ENCODE measurements around the gene LTN1.

The LTN1 gene, protein sequence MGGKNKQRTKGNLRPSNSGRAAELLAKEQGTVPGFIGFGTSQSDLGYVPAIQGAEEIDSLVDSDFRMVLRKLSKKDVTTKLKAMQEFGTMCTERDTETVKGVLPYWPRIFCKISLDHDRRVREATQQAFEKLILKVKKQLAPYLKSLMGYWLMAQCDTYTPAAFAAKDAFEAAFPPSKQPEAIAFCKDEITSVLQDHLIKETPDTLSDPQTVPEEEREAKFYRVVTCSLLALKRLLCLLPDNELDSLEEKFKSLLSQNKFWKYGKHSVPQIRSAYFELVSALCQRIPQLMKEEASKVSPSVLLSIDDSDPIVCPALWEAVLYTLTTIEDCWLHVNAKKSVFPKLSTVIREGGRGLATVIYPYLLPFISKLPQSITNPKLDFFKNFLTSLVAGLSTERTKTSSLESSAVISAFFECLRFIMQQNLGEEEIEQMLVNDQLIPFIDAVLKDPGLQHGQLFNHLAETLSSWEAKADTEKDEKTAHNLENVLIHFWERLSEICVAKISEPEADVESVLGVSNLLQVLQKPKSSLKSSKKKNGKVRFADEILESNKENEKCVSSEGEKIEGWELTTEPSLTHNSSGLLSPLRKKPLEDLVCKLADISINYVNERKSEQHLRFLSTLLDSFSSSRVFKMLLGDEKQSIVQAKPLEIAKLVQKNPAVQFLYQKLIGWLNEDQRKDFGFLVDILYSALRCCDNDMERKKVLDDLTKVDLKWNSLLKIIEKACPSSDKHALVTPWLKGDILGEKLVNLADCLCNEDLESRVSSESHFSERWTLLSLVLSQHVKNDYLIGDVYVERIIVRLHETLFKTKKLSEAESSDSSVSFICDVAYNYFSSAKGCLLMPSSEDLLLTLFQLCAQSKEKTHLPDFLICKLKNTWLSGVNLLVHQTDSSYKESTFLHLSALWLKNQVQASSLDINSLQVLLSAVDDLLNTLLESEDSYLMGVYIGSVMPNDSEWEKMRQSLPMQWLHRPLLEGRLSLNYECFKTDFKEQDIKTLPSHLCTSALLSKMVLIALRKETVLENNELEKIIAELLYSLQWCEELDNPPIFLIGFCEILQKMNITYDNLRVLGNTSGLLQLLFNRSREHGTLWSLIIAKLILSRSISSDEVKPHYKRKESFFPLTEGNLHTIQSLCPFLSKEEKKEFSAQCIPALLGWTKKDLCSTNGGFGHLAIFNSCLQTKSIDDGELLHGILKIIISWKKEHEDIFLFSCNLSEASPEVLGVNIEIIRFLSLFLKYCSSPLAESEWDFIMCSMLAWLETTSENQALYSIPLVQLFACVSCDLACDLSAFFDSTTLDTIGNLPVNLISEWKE (N-terminal part only)

DNA sequence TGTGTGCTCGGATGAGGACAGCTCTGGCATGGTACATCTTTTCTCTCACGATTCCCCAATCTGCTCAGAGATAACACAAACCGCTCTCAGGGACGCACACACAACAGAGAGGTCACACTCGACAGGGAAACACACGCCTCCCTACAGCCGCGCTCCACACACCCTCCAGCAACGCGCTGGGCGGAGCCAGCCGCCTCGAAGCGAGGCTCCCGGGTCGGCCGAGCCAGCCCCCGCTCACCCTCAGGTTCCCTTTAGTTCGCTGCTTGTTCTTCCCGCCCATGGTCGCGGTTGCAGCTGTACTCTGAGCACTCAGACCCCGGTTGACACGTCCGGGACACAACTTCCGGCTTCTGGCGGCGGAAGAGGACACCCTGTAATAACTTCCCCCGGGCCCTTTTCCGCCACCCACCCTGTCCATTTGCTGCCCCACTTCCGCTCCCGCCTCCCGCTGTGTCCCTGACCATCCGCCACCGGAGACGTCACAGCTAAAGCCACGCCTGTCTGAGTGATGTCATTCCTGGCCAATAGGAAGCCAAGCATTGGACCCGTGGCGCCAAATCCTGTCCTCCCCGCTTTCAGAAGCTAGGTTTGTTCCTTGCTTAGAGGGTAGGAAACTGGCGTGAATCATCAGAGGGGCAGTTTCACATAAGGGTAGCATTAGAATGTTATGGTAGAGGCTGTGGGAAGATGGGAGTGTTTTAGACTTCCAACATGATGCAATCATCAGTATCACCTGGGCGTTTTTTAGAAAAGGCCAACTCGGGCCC is at the start of gene LTN1:
Gene LTN1, minus strand, starts transcription at position 352 of the 767 bp plus-strand sequence. Its CDS starts 72 bp downstream, at position 280.
- DNase-seq (ENCODE audit: low spot score), result peak; percentile 96
- TF ChIP-seq, protein P1, sequence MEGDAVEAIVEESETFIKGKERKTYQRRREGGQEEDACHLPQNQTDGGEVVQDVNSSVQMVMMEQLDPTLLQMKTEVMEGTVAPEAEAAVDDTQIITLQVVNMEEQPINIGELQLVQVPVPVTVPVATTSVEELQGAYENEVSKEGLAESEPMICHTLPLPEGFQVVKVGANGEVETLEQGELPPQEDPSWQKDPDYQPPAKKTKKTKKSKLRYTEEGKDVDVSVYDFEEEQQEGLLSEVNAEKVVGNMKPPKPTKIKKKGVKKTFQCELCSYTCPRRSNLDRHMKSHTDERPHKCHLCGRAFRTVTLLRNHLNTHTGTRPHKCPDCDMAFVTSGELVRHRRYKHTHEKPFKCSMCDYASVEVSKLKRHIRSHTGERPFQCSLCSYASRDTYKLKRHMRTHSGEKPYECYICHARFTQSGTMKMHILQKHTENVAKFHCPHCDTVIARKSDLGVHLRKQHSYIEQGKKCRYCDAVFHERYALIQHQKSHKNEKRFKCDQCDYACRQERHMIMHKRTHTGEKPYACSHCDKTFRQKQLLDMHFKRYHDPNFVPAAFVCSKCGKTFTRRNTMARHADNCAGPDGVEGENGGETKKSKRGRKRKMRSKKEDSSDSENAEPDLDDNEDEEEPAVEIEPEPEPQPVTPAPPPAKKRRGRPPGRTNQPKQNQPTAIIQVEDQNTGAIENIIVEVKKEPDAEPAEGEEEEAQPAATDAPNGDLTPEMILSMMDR (IDR thresholded peaks at IDR 0.05; ENCODE audit: extremely low read depth, insufficient read depth, missing control alignments), result no peak
- in situ Hi-C loops (cut with MboI; ENCODE audit: low pct_unique_long_range_greater_than_20kb, low sequenced_read_pairs, unreplicated experiment), result no loop called here

DNA sequence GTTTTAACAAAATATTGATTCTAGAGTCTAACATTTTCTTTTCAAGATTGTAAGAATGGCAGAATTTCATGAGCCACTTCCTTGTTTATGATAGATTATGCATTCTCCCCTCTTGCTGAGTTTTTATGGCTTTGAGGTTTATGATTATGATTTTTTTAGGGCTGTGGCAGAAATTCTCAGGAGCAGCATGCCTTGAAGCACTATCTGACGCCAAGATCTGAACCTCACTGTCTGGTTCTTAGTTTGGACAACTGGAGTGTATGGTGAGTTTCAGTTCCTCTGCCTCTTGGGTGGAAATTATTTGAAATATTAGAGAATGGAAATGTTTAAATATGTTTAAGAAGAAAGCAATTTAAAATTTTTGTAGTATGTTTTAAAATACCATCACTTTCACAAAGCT is 42.0 kb upstream of the LTN1 start:
- no peak for DNase-seq (ENCODE audit: low spot score)
- TF ChIP-seq, protein P1 (IDR thresholded peaks at IDR 0.05; ENCODE audit: extremely low read depth, insufficient read depth, missing control alignments), result no peak
- in situ Hi-C loops (cut with MboI; ENCODE audit: low pct_unique_long_range_greater_than_20kb, low sequenced_read_pairs, unreplicated experiment), result no loop called here

DNA sequence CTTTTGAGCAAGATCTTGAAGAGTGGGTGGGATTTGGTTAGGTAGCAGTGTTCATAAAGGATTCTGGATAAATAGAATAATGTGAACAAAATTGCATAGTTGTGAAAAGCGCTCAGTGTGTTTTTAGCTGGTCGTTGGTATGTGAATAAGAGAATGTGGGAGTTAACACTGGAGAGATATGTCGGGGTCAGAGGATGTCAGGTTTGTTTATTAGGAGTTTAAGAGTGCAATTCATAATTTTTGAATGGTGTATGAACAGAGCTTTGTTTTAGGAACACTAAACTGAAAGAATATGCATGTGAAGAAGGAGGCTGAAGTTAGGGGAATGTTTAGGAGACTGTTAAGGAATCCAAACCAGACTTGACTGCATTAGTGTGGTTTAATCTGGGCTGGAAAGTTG is 41.2 kb upstream of the LTN1 start:
- DNase-seq (ENCODE audit: low spot score), result no peak
- in situ Hi-C loops (cut with MboI; ENCODE audit: low pct_unique_long_range_greater_than_20kb, low sequenced_read_pairs, unreplicated experiment), result no loop called here
- TF ChIP-seq, protein P1 (IDR thresholded peaks at IDR 0.05; ENCODE audit: extremely low read depth, insufficient read depth, missing control alignments), result no peak

DNA sequence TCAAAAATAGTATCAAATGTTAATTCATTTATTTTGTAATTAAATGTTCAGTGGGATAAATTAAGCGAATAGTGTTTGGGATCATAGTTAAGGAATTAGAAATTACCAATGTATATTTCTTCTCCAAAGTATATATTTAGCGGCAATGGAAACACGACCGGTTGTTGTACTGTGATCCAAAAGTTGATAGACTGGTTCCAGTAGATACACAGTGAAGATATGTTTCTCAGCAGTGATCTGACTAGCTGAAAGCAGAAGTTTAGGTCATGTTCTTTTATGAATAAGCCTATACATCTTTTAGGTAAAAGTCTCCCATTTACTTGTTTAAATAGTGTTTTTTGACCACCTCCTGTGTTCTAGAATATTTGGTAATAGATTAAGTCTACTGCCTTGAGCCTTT is 40.6 kb upstream of the LTN1 start:
- TF ChIP-seq, protein P1 (IDR thresholded peaks at IDR 0.05; ENCODE audit: extremely low read depth, insufficient read depth, missing control alignments), result no peak
- in situ Hi-C loops (cut with MboI; ENCODE audit: low pct_unique_long_range_greater_than_20kb, low sequenced_read_pairs, unreplicated experiment), result no loop called here
- DNase-seq (ENCODE audit: low spot score), result no peak

DNA sequence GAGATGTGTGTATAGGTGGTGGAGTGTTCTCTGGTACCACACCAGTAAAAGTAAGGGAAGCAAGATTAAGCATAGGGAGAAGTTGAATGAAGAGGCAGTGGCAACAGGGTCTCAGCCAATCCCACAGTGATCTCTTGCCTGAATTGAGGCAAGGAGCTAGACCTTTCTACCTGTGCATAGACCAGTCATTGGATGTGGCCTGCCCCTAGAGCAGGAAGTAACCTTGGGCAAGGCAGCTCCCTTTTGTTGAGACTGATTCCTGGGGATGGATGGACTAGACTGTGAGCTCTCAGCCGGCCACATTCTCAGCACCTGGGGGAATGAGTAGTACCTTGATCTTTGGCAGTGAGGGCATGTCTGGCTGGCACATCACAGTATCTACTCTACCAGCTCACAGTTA is 38.2 kb upstream of the LTN1 start:
- TF ChIP-seq, protein P1 (IDR thresholded peaks at IDR 0.05; ENCODE audit: extremely low read depth, insufficient read depth, missing control alignments), result no peak
- in situ Hi-C loops (cut with MboI; ENCODE audit: low pct_unique_long_range_greater_than_20kb, low sequenced_read_pairs, unreplicated experiment), result no loop called here
- DNase-seq (ENCODE audit: low spot score), result no peak

Measured in GM13977 (cell line).